C4-2B (cell line): ENCODE data around the gene FOXL1.

Experiments
- H3K27ac ChIP-seq: fragments of 450-650 bp; 2 replicates; pipeline ENCODE4 v1.5.1; 2017
- CTCF ChIP-seq: fragments of 450-650 bp; conservative IDR thresholded peaks from 2 replicates; pipeline ENCODE4 v1.5.1; 2017; ENCODE audit warnings: mild to moderate bottlenecking
- ZFX ChIP-seq: fragments of 450-650 bp; IDR thresholded peaks from 2 replicates; pipeline ENCODE4 v1.6.1; 2017

Gene FOXL1

DNA sequence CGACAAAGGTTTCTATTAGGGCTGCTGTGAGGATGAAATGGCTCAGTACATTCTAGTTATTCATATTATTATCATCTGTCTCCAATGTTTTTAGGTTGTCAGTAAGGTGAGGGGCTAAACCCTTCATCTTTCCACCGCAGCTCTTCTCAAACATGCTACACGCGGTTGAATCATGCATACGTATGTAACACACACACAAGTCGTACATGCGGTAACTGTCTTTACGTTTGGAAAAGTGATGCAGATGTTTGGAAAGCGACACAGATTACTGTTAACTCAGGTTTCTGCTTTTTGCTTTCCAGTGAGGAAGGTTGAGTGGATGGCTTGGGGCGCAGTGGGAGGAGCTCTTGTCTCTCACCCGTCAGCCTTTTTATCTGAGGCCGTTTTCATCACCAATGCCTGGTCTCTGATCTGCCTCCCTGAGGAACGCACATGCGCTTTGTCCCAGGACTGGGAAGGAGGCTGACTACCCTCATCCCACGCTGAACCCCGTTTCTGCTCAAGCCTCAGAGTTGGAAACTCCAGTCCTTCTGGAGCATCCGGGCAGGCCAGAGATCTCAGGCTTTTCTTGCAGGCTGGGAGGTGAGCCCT, 3.2 kb upstream of the FOXL1 start:
- TF ChIP-seq CTCF: no peak
- no peak for TF ChIP-seq ZFX
- H3K27ac ChIP-seq: no peak overlapping the region

DNA sequence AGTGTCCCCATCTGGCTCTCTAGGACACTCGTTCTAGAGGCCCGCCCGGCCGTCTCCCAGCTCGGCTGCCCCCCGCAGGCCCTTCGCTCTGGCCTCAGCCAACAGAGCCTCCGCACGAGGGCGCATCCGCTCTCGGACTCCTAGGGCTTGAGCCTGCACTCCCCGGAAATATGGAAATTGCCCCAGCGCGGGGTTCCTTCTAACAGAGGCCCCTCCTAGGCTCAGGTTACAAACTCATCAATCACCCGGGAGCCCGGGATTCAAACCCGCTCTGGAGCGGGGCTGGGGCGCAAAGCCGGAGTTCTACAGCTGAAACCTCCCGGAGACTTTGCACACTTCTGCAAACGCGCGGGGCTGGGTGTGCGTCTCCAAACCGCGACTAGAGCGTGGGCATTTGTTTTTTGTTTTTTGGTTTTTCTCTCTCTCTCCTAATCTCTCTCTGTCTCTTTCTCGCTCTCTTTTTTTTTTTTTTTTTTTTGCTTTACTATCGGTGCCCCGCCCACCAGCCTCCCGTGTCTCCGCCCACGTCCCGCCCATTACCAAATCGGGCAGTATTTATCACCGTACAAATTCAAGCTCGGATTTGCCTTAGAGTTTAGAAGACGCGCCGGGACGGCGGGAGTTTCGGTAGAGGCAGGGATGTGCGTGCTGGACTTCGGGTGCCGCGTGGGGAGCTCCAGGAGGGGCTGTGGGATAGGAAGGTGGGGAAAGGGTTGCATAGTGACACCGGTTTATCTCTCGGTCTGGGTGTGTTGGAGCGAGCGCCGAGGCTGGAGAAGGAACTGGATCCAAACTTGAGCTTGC, 2.4 kb upstream of the FOXL1 start:
- no peak for TF ChIP-seq ZFX
- peak; percentile 65 for TF ChIP-seq CTCF
- no peak overlapping the region; the same call in 1 of the 2 replicates for H3K27ac ChIP-seq

DNA sequence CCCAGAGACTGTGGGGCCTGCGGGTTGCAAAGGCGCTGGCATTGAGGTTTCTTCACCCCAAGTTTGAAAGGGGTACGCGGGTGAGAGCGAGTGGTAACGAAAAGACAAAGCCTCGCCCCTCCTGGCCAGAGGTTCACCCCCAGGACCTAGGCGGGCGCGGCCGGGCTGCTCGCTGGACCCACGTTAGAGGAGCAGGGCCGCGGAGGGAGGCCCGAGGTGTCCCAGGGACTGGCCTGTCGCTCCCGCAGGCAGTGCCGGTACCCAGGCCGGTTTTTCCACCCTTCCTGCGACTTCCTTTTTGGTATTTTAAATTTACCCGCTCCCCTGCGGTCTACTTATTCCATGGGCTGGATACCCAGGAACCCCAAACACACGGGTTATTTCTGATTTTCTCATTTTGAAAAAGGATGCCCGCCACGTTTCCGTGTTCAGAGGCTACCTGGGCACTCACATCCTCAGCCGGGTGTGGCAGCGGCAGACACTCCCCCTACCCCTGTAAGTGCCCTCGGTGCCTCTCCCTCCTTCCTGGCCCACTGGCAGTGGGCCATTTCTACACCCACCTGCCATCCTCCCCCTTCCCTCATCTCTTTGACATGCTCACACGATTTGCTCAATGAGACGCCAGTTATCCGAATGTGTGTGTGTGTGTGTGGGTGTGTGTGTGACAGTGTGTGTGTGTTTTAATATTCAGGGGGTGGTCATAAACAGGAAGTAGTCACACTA, 1.6 kb upstream of the FOXL1 start:
- TF ChIP-seq CTCF (no peak), ZFX (no peak)
- no peak overlapping the region; the same call in 1 of the 2 replicates for H3K27ac ChIP-seq

- no peak for TF ChIP-seq ZFX
- no peak for TF ChIP-seq CTCF
- H3K27ac ChIP-seq: no peak overlapping the region
Observed at GRCh38 chr16:86577314-86577971, 906 bp upstream of the FOXL1 start.

DNA sequence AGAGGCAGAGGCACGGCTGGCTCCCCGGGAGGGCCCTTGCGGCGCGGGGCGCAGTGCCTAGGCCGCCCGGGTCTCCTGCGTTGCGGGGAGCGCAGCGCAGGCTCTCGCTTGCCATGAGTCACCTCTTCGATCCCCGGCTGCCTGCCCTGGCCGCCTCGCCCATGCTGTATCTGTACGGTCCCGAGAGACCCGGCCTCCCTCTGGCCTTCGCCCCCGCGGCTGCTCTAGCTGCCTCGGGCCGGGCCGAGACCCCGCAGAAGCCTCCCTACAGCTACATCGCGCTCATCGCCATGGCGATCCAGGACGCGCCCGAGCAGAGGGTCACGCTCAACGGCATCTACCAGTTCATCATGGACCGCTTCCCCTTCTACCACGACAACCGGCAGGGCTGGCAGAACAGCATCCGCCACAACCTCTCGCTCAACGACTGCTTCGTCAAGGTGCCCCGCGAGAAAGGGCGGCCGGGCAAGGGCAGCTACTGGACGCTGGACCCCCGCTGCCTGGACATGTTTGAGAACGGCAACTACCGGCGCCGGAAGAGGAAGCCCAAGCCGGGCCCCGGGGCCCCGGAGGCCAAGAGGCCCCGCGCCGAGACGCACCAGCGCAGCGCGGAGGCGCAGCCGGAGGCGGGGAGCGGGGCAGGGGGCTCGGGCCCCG, 390 bp downstream of the FOXL1 start:
- TF ChIP-seq ZFX: no peak
- TF ChIP-seq CTCF: no peak
- no peak overlapping the region for H3K27ac ChIP-seq

GRCh38 chr16:86579268-86580062, 1.1 kb downstream of the FOXL1 start:
- no peak for TF ChIP-seq ZFX
- no peak for TF ChIP-seq CTCF
- no peak overlapping the region for H3K27ac ChIP-seq
